ENCODE results near the gene PHACTR3.
"Not testable (repeated sequence)": the region's sequence is repeated elsewhere in the genome, so short reads cannot be mapped to it uniquely, and the experiment has no call there.

PHACTR3 gene

GRCh38 chr20:59606566-59606965 is 2.2 kb downstream of the PHACTR3 start:
- H3K79me2 ChIP-seq (ENCODE audit: control insufficient read depth, insufficient read depth, low read length, unreplicated experiment) = no peaks in the 10 kb centered on the region
- H3K4me3 ChIP-seq (ENCODE audit: low read depth, low read length) = no peak overlapping the region
- H3K4me1 ChIP-seq (ENCODE audit: control insufficient read depth, insufficient read depth, low read length, unreplicated experiment) = no peaks in the 10 kb centered on the region
- H2AFZ ChIP-seq (ENCODE audit: low read length, unreplicated experiment) = no peak overlapping the region
- no peaks in the 10 kb centered on the region for H3K36me3 ChIP-seq (ENCODE audit: insufficient read depth, low read length)
- H3K27me3 ChIP-seq (ENCODE audit: insufficient read depth, low read length) = peaks cover 49% of the 10 kb centered on the region
- no peak overlapping the region for H3K27ac ChIP-seq (ENCODE audit: low read depth, low read length)

GRCh38 chr20:59608396-59608795 is 4.1 kb downstream of the PHACTR3 start:
- no peaks in the 10 kb centered on the region for H3K79me2 ChIP-seq (ENCODE audit: control insufficient read depth, insufficient read depth, low read length, unreplicated experiment)
- no peaks in the 10 kb centered on the region for H3K36me3 ChIP-seq (ENCODE audit: insufficient read depth, low read length)
- no peaks in the 10 kb centered on the region for H3K4me1 ChIP-seq (ENCODE audit: control insufficient read depth, insufficient read depth, low read length, unreplicated experiment)
- H2AFZ ChIP-seq (ENCODE audit: low read length, unreplicated experiment) = no peak overlapping the region
- no peak overlapping the region for H3K27ac ChIP-seq (ENCODE audit: low read depth, low read length)
- H3K27me3 ChIP-seq (ENCODE audit: insufficient read depth, low read length) = peaks cover 37% of the 10 kb centered on the region
- no peak overlapping the region for H3K4me3 ChIP-seq (ENCODE audit: low read depth, low read length)

GRCh38 chr20:59608871-59609270 is 4.5 kb downstream of the PHACTR3 start:
- Histone ChIP-seq H3K27ac (ENCODE audit: low read depth, low read length) (no peak overlapping the region), H3K36me3 (ENCODE audit: insufficient read depth, low read length) (no peaks in the 10 kb centered on the region), H2AFZ (ENCODE audit: low read length, unreplicated experiment) (no peak overlapping the region), H3K4me1 (ENCODE audit: control insufficient read depth, insufficient read depth, low read length, unreplicated experiment) (no peaks in the 10 kb centered on the region), H3K4me3 (ENCODE audit: low read depth, low read length) (no peak overlapping the region), H3K27me3 (ENCODE audit: insufficient read depth, low read length) (peaks cover 33% of the 10 kb centered on the region), H3K79me2 (ENCODE audit: control insufficient read depth, insufficient read depth, low read length, unreplicated experiment) (no peaks in the 10 kb centered on the region)

- Histone ChIP-seq H3K4me1 (ENCODE audit: control insufficient read depth, insufficient read depth, low read length, unreplicated experiment) (no peaks in the 10 kb centered on the region), H3K79me2 (ENCODE audit: control insufficient read depth, insufficient read depth, low read length, unreplicated experiment) (no peaks in the 10 kb centered on the region), H3K4me3 (ENCODE audit: low read depth, low read length) (no peak overlapping the region), H2AFZ (ENCODE audit: low read length, unreplicated experiment) (no peak overlapping the region), H3K27me3 (ENCODE audit: insufficient read depth, low read length) (peaks cover 13% of the 10 kb centered on the region), H3K36me3 (ENCODE audit: insufficient read depth, low read length) (no peaks in the 10 kb centered on the region), H3K27ac (ENCODE audit: low read depth, low read length) (no peak overlapping the region)
Observed at GRCh38 chr20:59611286-59611685, 6.9 kb downstream of the PHACTR3 start.

- H3K27me3 ChIP-seq (ENCODE audit: insufficient read depth, low read length) = no peaks in the 10 kb centered on the region
- no peak overlapping the region for H2AFZ ChIP-seq (ENCODE audit: low read length, unreplicated experiment)
Observed at GRCh38 chr20:59613861-59614260, 9.5 kb downstream of the PHACTR3 start.

GRCh38 chr20:59614714-59615113 is 10.4 kb downstream of the PHACTR3 start:
- Histone ChIP-seq H3K27ac (ENCODE audit: low read depth, low read length) (no peak overlapping the region), H3K27me3 (ENCODE audit: insufficient read depth, low read length) (no peaks in the 10 kb centered on the region), H3K36me3 (ENCODE audit: insufficient read depth, low read length) (no peaks in the 10 kb centered on the region), H3K4me3 (ENCODE audit: low read depth, low read length) (no peak overlapping the region), H3K79me2 (ENCODE audit: control insufficient read depth, insufficient read depth, low read length, unreplicated experiment) (no peaks in the 10 kb centered on the region), H3K4me1 (ENCODE audit: control insufficient read depth, insufficient read depth, low read length, unreplicated experiment) (no peaks in the 10 kb centered on the region), H2AFZ (ENCODE audit: low read length, unreplicated experiment) (no peak overlapping the region)

More at GRCh38 chr20:59613861-59614260, 9.5 kb downstream of the PHACTR3 start:
- Histone ChIP-seq H3K4me3 (ENCODE audit: low read depth, low read length) (no peak overlapping the region), H3K36me3 (ENCODE audit: insufficient read depth, low read length) (no peaks in the 10 kb centered on the region), H3K27ac (ENCODE audit: low read depth, low read length) (no peak overlapping the region), H3K4me1 (ENCODE audit: control insufficient read depth, insufficient read depth, low read length, unreplicated experiment) (no peaks in the 10 kb centered on the region), H3K79me2 (ENCODE audit: control insufficient read depth, insufficient read depth, low read length, unreplicated experiment) (no peaks in the 10 kb centered on the region)

- no peak overlapping the region for H2AFZ ChIP-seq (ENCODE audit: low read length, unreplicated experiment)
- no peaks in the 10 kb centered on the region for H3K36me3 ChIP-seq (ENCODE audit: insufficient read depth, low read length)
- H3K27ac ChIP-seq (ENCODE audit: low read depth, low read length) = no peak overlapping the region
- no peaks in the 10 kb centered on the region for H3K4me1 ChIP-seq (ENCODE audit: control insufficient read depth, insufficient read depth, low read length, unreplicated experiment)
- no peak overlapping the region for H3K4me3 ChIP-seq (ENCODE audit: low read depth, low read length)
- no peaks in the 10 kb centered on the region for H3K79me2 ChIP-seq (ENCODE audit: control insufficient read depth, insufficient read depth, low read length, unreplicated experiment)
- H3K27me3 ChIP-seq (ENCODE audit: insufficient read depth, low read length) = no peaks in the 10 kb centered on the region
Observed at GRCh38 chr20:59616306-59616705, 12.0 kb downstream of the PHACTR3 start.

GRCh38 chr20:59617221-59617620 is 12.9 kb downstream of the PHACTR3 start:
- Histone ChIP-seq H3K27ac (ENCODE audit: low read depth, low read length) (no peak overlapping the region), H2AFZ (ENCODE audit: low read length, unreplicated experiment) (no peak overlapping the region), H3K27me3 (ENCODE audit: insufficient read depth, low read length) (no peaks in the 10 kb centered on the region), H3K36me3 (ENCODE audit: insufficient read depth, low read length) (no peaks in the 10 kb centered on the region), H3K79me2 (ENCODE audit: control insufficient read depth, insufficient read depth, low read length, unreplicated experiment) (no peaks in the 10 kb centered on the region), H3K4me3 (ENCODE audit: low read depth, low read length) (no peak overlapping the region), H3K4me1 (ENCODE audit: control insufficient read depth, insufficient read depth, low read length, unreplicated experiment) (no peaks in the 10 kb centered on the region)

GRCh38 chr20:59618131-59618530 is 13.8 kb downstream of the PHACTR3 start:
- Histone ChIP-seq H3K36me3 (ENCODE audit: insufficient read depth, low read length) (no peaks in the 10 kb centered on the region), H2AFZ (ENCODE audit: low read length, unreplicated experiment) (no peak overlapping the region), H3K27me3 (ENCODE audit: insufficient read depth, low read length) (no peaks in the 10 kb centered on the region), H3K4me3 (ENCODE audit: low read depth, low read length) (no peak overlapping the region), H3K27ac (ENCODE audit: low read depth, low read length) (no peak overlapping the region), H3K79me2 (ENCODE audit: control insufficient read depth, insufficient read depth, low read length, unreplicated experiment) (no peaks in the 10 kb centered on the region), H3K4me1 (ENCODE audit: control insufficient read depth, insufficient read depth, low read length, unreplicated experiment) (no peaks in the 10 kb centered on the region)

GRCh38 chr20:59618585-59618984 is 14.2 kb downstream of the PHACTR3 start:
- H3K4me3 ChIP-seq (ENCODE audit: low read depth, low read length); H3K79me2 ChIP-seq (ENCODE audit: control insufficient read depth, insufficient read depth, low read length, unreplicated experiment); H3K27ac ChIP-seq (ENCODE audit: low read depth, low read length); H2AFZ ChIP-seq (ENCODE audit: low read length, unreplicated experiment); H3K27me3 ChIP-seq (ENCODE audit: insufficient read depth, low read length); H3K4me1 ChIP-seq (ENCODE audit: control insufficient read depth, insufficient read depth, low read length, unreplicated experiment); H3K36me3 ChIP-seq (ENCODE audit: insufficient read depth, low read length): not testable (repeated sequence)

GRCh38 chr20:59620860-59621505 is 16.6 kb downstream of the PHACTR3 start:
- H3K4me1 ChIP-seq (ENCODE audit: control insufficient read depth, insufficient read depth, low read length, unreplicated experiment) = no peaks in the 10 kb centered on the region
- H3K79me2 ChIP-seq (ENCODE audit: control insufficient read depth, insufficient read depth, low read length, unreplicated experiment) = no peaks in the 10 kb centered on the region
- no peak overlapping the region for H3K27ac ChIP-seq (ENCODE audit: low read depth, low read length)

More at GRCh38 chr20:59620860-59621505, 16.6 kb downstream of the PHACTR3 start:
- Histone ChIP-seq H3K27me3 (ENCODE audit: insufficient read depth, low read length) (no peaks in the 10 kb centered on the region), H3K4me3 (ENCODE audit: low read depth, low read length) (no peak overlapping the region), H3K36me3 (ENCODE audit: insufficient read depth, low read length) (no peaks in the 10 kb centered on the region), H2AFZ (ENCODE audit: low read length, unreplicated experiment) (no peak overlapping the region)
